ENCODE results near the gene RBMX. TPM values are rescaled to one million over a fixed set of nuclear protein-coding genes. Genes with fewer than 3 reads are reported as not detected.
"Not testable (repeated sequence)": the region's sequence is repeated elsewhere in the genome, so short reads cannot be mapped to it uniquely, and the experiment has no call there.

Gene RBMX
- 271 TPM for total RNA-seq

- DNase-seq (ENCODE audit: low read depth in 2 of 3, low spot score in 2 of 3) = peak; percentile 76 to 95 (median 90)
Observed at GRCh38 chrX:136880452-136881013, at the start of gene RBMX. Gene RBMX (minus strand): TSS chrX:136880725. CDS start chrX:136879427, 1,298 bp downstream.

- DNase-seq (ENCODE audit: low read depth in 2 of 3, low spot score in 2 of 3) = not testable (repeated sequence)
Observed at GRCh38 chrX:136921438-136921837, 40.9 kb upstream of the RBMX start.

- DNase-seq (ENCODE audit: low read depth in 2 of 3, low spot score in 2 of 3) = no peak
Observed at GRCh38 chrX:136920001-136920400, 39.5 kb upstream of the RBMX start.

- DNase-seq (ENCODE audit: low read depth in 2 of 3, low spot score in 2 of 3) = no peak
Observed at GRCh38 chrX:136916827-136917226, 36.3 kb upstream of the RBMX start.

- DNase-seq (ENCODE audit: low read depth in 2 of 3, low spot score in 2 of 3) = not testable (repeated sequence)
Observed at GRCh38 chrX:136911661-136912060, 31.1 kb upstream of the RBMX start.

- no peak for DNase-seq (ENCODE audit: low read depth in 2 of 3, low spot score in 2 of 3)
Observed at GRCh38 chrX:136911253-136911652, 30.7 kb upstream of the RBMX start.

- no peak for DNase-seq (ENCODE audit: low read depth in 2 of 3, low spot score in 2 of 3)
Observed at GRCh38 chrX:136910565-136911035, 30.1 kb upstream of the RBMX start.

- peak; percentile 22 to 68 (median 63) for DNase-seq (ENCODE audit: low read depth in 2 of 3, low spot score in 2 of 3)
Observed at GRCh38 chrX:136909706-136910564, 29.4 kb upstream of the RBMX start.

GRCh38 chrX:136909119-136909705 lies 28.7 kb upstream of the RBMX start:
- DNase-seq (ENCODE audit: low read depth in 2 of 3, low spot score in 2 of 3) = peak; percentile 50 to 75 (median 60)

- no peak for DNase-seq (ENCODE audit: low read depth in 2 of 3, low spot score in 2 of 3)
Observed at GRCh38 chrX:136907621-136908020, 27.1 kb upstream of the RBMX start.

- DNase-seq (ENCODE audit: low read depth in 2 of 3, low spot score in 2 of 3) = no peak
Observed at GRCh38 chrX:136906921-136907510, 26.5 kb upstream of the RBMX start.

- not testable (repeated sequence) for DNase-seq (ENCODE audit: low read depth in 2 of 3, low spot score in 2 of 3)
Observed at GRCh38 chrX:136904067-136904466, 23.5 kb upstream of the RBMX start.

- not testable (repeated sequence) for DNase-seq (ENCODE audit: low read depth in 2 of 3, low spot score in 2 of 3)
Observed at GRCh38 chrX:136900071-136900470, 19.5 kb upstream of the RBMX start.

GRCh38 chrX:136899221-136899620 lies 18.7 kb upstream of the RBMX start:
- DNase-seq (ENCODE audit: low read depth in 2 of 3, low spot score in 2 of 3) = no peak

GRCh38 chrX:136898752-136899151 lies 18.2 kb upstream of the RBMX start:
- DNase-seq (ENCODE audit: low read depth in 2 of 3, low spot score in 2 of 3) = peak in 1 of 3 donors; percentile 30

- DNase-seq (ENCODE audit: low read depth in 2 of 3, low spot score in 2 of 3) = no peak
Observed at GRCh38 chrX:136896121-136896914, 15.8 kb upstream of the RBMX start.

GRCh38 chrX:136892412-136892811 lies 11.9 kb upstream of the RBMX start:
- no peak for DNase-seq (ENCODE audit: low read depth in 2 of 3, low spot score in 2 of 3)

- not testable (repeated sequence) for DNase-seq (ENCODE audit: low read depth in 2 of 3, low spot score in 2 of 3)
Observed at GRCh38 chrX:136890596-136890995, 10.1 kb upstream of the RBMX start.

- no peak for DNase-seq (ENCODE audit: low read depth in 2 of 3, low spot score in 2 of 3)
Observed at GRCh38 chrX:136889269-136889668, 8.7 kb upstream of the RBMX start.

- DNase-seq (ENCODE audit: low read depth in 2 of 3, low spot score in 2 of 3) = peak; percentile 19 to 55 (median 23)
Observed at GRCh38 chrX:136880003-136880451, 498 bp downstream of the RBMX start.

Measured in hematopoietic multipotent progenitor cell (in vitro differentiated cells).